Activated CD4-positive, alpha-beta T cell treated with anti-CD3 and anti-CD28 coated beads, Interleukin-2, amount 10 ng/mL, durations not matched to agents 7 days and 5 days (primary cell): ENCODE data around the gene SELENOI. TPM values are rescaled to one million over a fixed set of nuclear protein-coding genes. Genes with fewer than 3 reads are reported as not detected.

Experiments
- CTCF ChIA-PET: fragments of 350-600 bp; sonication (Branson Sonifier 250); formaldehyde crosslinking; loops from one replicate; lab custom pipeline; 2021; ENCODE audit warnings: antibody characterized with exemption; lab: Charles Lee
- POLR2A ChIA-PET: fragments of 350-600 bp; sonication (Branson Sonifier 250); formaldehyde crosslinking; loops from one replicate; lab custom pipeline; 2021; ENCODE audit warnings: antibody characterized with exemption; lab: Charles Lee
- DNase-seq: peaks from one replicate; pipeline ENCODE4 v3.0.0-alpha.2; 2020
- H3K27ac Mint-ChIP-seq: one replicate; pipeline ENCODE4 v1.8.0; 2021; ENCODE audit warnings: mild to moderate bottlenecking, moderate library complexity, mixed read lengths
- H3K27me3 Mint-ChIP-seq: one replicate; pipeline ENCODE4 v1.8.0; 2021; ENCODE audit warnings: mixed read lengths
- H3K36me3 Mint-ChIP-seq: one replicate; pipeline ENCODE4 v1.8.0; 2021; ENCODE audit warnings: low read depth, mixed read lengths
- H3K4me1 Mint-ChIP-seq: one replicate; pipeline ENCODE4 v1.8.0; 2021; ENCODE audit warnings: mixed read lengths
- H3K4me3 Mint-ChIP-seq: one replicate; pipeline ENCODE4 v1.8.0; 2021; ENCODE audit warnings: mild to moderate bottlenecking, moderate library complexity, mixed read lengths
- H3K9me3 Mint-ChIP-seq: one replicate; pipeline ENCODE4 v1.8.0; 2021; ENCODE audit warnings: mixed read lengths
- total RNA-seq, 2 experiments: library from RNA; stranded (reverse); gene quantifications; one replicate each; pipeline ENCODE4 v1.2.3, GENCODE V29; 2021

SELENOI gene
- total RNA-seq, 2 experiments from 2014 or later, result 26.9 to 29.7 TPM

GRCh38 chr2:26401739-26402541 lies 56.0 kb downstream of the SELENOI start, which contains the start of gene DRC1:
Gene DRC1, plus strand, starts transcription at chr2:26401920. Its CDS starts 70 bp downstream, at chr2:26401990.
- ChIA-PET CTCF (interaction anchor here (0.6 to 1.3 kb wide), 3 partner anchors 7 to 148 kb away, joined by 3 to 8 read pairs (median 3); no protein-coding TSS in a partner anchor), POLR2A (no interaction called here)
- H3K27me3 Mint-ChIP-seq, result peaks cover 4% of the 10 kb centered on the region
- peak within 1 kb of the TSS; percentile 25 for H3K27ac Mint-ChIP-seq
- peaks cover 10% of the 10 kb centered on the region for H3K4me1 Mint-ChIP-seq
- H3K36me3 Mint-ChIP-seq, result peaks cover under 1% of the 10 kb centered on the region
- peak; percentile 55 for DNase-seq
- peak within 1 kb of the TSS; percentile 19 for H3K4me3 Mint-ChIP-seq
- no peaks in the 10 kb centered on the region for H3K9me3 Mint-ChIP-seq

- CTCF ChIA-PET, result no interaction called here
- Mint-ChIP-seq H3K27me3 (peaks cover 10% of the 10 kb centered on the region), H3K4me3 (no peak overlapping the region)
Observed at GRCh38 chr2:26407526-26407925, 61.6 kb downstream of the SELENOI start.

GRCh38 chr2:26409785-26410184 lies 63.8 kb downstream of the SELENOI start:
- no peak for DNase-seq
- peaks cover 3% of the 10 kb centered on the region for H3K9me3 Mint-ChIP-seq
- H3K27ac Mint-ChIP-seq, result no peak overlapping the region
- peaks cover 10% of the 10 kb centered on the region for H3K27me3 Mint-ChIP-seq
- no peaks in the 10 kb centered on the region for H3K36me3 Mint-ChIP-seq
- no peak overlapping the region for H3K4me3 Mint-ChIP-seq
- ChIA-PET CTCF (interaction anchor here (0.5 to 1.8 kb wide), 4 partner anchors 8 to 330 kb away, joined by 3 to 8 read pairs (median 4); no protein-coding TSS in a partner anchor), POLR2A (no interaction called here)
- peaks cover 9% of the 10 kb centered on the region for H3K4me1 Mint-ChIP-seq

More at GRCh38 chr2:26407526-26407925, 61.6 kb downstream of the SELENOI start:
- POLR2A ChIA-PET, result no interaction called here
- Mint-ChIP-seq H3K9me3 (peaks cover 3% of the 10 kb centered on the region), H3K36me3 (no peaks in the 10 kb centered on the region), H3K4me1 (peaks cover 9% of the 10 kb centered on the region), H3K27ac (no peak overlapping the region)
- DNase-seq, result no peak

GRCh38 chr2:26410764-26411243 lies 64.9 kb downstream of the SELENOI start:
- Mint-ChIP-seq H3K4me1 (peaks cover 9% of the 10 kb centered on the region), H3K4me3 (no peak overlapping the region), H3K27ac (no peak overlapping the region), H3K27me3 (peaks cover 10% of the 10 kb centered on the region), H3K36me3 (no peaks in the 10 kb centered on the region), H3K9me3 (peaks cover 3% of the 10 kb centered on the region)
- ChIA-PET CTCF (interaction anchor here (1.0 to 1.5 kb wide), 3 partner anchors 9 to 13 kb away, joined by 3 to 4 read pairs (median 3); partner anchors contain the start of gene DRC1), POLR2A (no interaction called here)
- DNase-seq, result no peak

- peaks cover 9% of the 10 kb centered on the region for H3K4me1 Mint-ChIP-seq
- H3K27me3 Mint-ChIP-seq, result peaks cover 10% of the 10 kb centered on the region
- CTCF ChIA-PET, result interaction anchor here (1.0 to 1.5 kb wide), 3 partner anchors 10 to 14 kb away, joined by 3 to 4 read pairs (median 3); partner anchors contain the start of gene DRC1
- DNase-seq, result no peak
- H3K36me3 Mint-ChIP-seq, result no peaks in the 10 kb centered on the region
- peaks cover 3% of the 10 kb centered on the region for H3K9me3 Mint-ChIP-seq
- POLR2A ChIA-PET, result no interaction called here
- H3K27ac Mint-ChIP-seq, result no peak overlapping the region
- H3K4me3 Mint-ChIP-seq, result no peak overlapping the region
Observed at GRCh38 chr2:26411419-26411818, 65.5 kb downstream of the SELENOI start.

GRCh38 chr2:26412091-26412673 lies 66.2 kb downstream of the SELENOI start:
- peak overlapping the region; percentile 58 for H3K27ac Mint-ChIP-seq
- H3K36me3 Mint-ChIP-seq, result no peaks in the 10 kb centered on the region
- ChIA-PET CTCF (interaction anchor here (1.5 kb wide), 1 partner anchor 13 kb away, joined by 3 read pairs; no protein-coding TSS in a partner anchor), POLR2A (no interaction called here)
- peaks cover 3% of the 10 kb centered on the region for H3K9me3 Mint-ChIP-seq
- H3K4me3 Mint-ChIP-seq, result peak overlapping the region; percentile 12
- peaks cover 10% of the 10 kb centered on the region for H3K27me3 Mint-ChIP-seq
- DNase-seq, result peak; percentile 14
- H3K4me1 Mint-ChIP-seq, result peaks cover 9% of the 10 kb centered on the region

GRCh38 chr2:26414311-26414710 lies 68.4 kb downstream of the SELENOI start:
- Mint-ChIP-seq H3K36me3 (no peaks in the 10 kb centered on the region), H3K9me3 (peaks cover 3% of the 10 kb centered on the region), H3K27me3 (peaks cover 7% of the 10 kb centered on the region), H3K27ac (no peak overlapping the region), H3K4me1 (peaks cover 9% of the 10 kb centered on the region), H3K4me3 (no peak overlapping the region)
- no peak for DNase-seq
- ChIA-PET POLR2A (interaction anchor here (0.9 to 1.2 kb wide), 2 partner anchors 16 to 68 kb away, joined by 3 read pairs; partner anchors contain the start of gene ADGRF3), CTCF (interaction anchor here (0.9 kb wide), 1 partner anchor 10 kb away, joined by 3 read pairs; no protein-coding TSS in a partner anchor)

GRCh38 chr2:26421961-26422360 lies 76.0 kb downstream of the SELENOI start:
- H3K27ac Mint-ChIP-seq, result no peak overlapping the region
- H3K9me3 Mint-ChIP-seq, result no peaks in the 10 kb centered on the region
- DNase-seq, result no peak
- ChIA-PET CTCF (interaction anchor here (0.6 kb wide), 2 partner anchors 1011 to 1475 kb away, joined by 3 to 5 read pairs; no protein-coding TSS in a partner anchor), POLR2A (no interaction called here)
- H3K4me3 Mint-ChIP-seq, result no peak overlapping the region
- no peaks in the 10 kb centered on the region for H3K4me1 Mint-ChIP-seq
- H3K27me3 Mint-ChIP-seq, result peaks cover 14% of the 10 kb centered on the region
- no peaks in the 10 kb centered on the region for H3K36me3 Mint-ChIP-seq

GRCh38 chr2:26422947-26423629 lies 77.1 kb downstream of the SELENOI start:
- DNase-seq, result no peak
- Mint-ChIP-seq H3K27ac (no peak overlapping the region), H3K27me3 (peaks cover 9% of the 10 kb centered on the region), H3K36me3 (no peaks in the 10 kb centered on the region), H3K4me3 (no peak overlapping the region), H3K4me1 (no peaks in the 10 kb centered on the region), H3K9me3 (no peaks in the 10 kb centered on the region)
- ChIA-PET CTCF (interaction anchor here (0.6 kb wide), 1 partner anchor 37 kb away, joined by 5 read pairs; no protein-coding TSS in a partner anchor), POLR2A (no interaction called here)

GRCh38 chr2:26423750-26424149 lies 77.8 kb downstream of the SELENOI start:
- no peak for DNase-seq
- no peaks in the 10 kb centered on the region for H3K9me3 Mint-ChIP-seq
- ChIA-PET CTCF (interaction anchor here (0.6 to 1.3 kb wide), 2 partner anchors 9 to 36 kb away, joined by 3 to 5 read pairs; no protein-coding TSS in a partner anchor), POLR2A (no interaction called here)
- H3K4me3 Mint-ChIP-seq, result no peak overlapping the region
- H3K4me1 Mint-ChIP-seq, result no peaks in the 10 kb centered on the region
- H3K36me3 Mint-ChIP-seq, result no peaks in the 10 kb centered on the region
- no peak overlapping the region for H3K27ac Mint-ChIP-seq
- H3K27me3 Mint-ChIP-seq, result peaks cover 9% of the 10 kb centered on the region

GRCh38 chr2:26424221-26424620 lies 78.3 kb downstream of the SELENOI start:
- H3K9me3 Mint-ChIP-seq, result no peaks in the 10 kb centered on the region
- no peak for DNase-seq
- no peaks in the 10 kb centered on the region for H3K4me1 Mint-ChIP-seq
- H3K36me3 Mint-ChIP-seq, result no peaks in the 10 kb centered on the region
- H3K27me3 Mint-ChIP-seq, result peaks cover 9% of the 10 kb centered on the region
- ChIA-PET POLR2A (no interaction called here), CTCF (interaction anchor here (1.3 kb wide), 1 partner anchor 10 kb away, joined by 3 read pairs; no protein-coding TSS in a partner anchor)
- no peak overlapping the region for H3K4me3 Mint-ChIP-seq
- H3K27ac Mint-ChIP-seq, result no peak overlapping the region

- POLR2A ChIA-PET, result no interaction called here
Observed at GRCh38 chr2:26428846-26429245, 82.9 kb downstream of the SELENOI start.

More at GRCh38 chr2:26428846-26429245, 82.9 kb downstream of the SELENOI start:
- DNase-seq, result no peak
- no peaks in the 10 kb centered on the region for H3K9me3 Mint-ChIP-seq
- peaks cover 14% of the 10 kb centered on the region for H3K27me3 Mint-ChIP-seq
- CTCF ChIA-PET, result no interaction called here
- no peak overlapping the region for H3K27ac Mint-ChIP-seq
- H3K4me1 Mint-ChIP-seq, result no peaks in the 10 kb centered on the region
- no peaks in the 10 kb centered on the region for H3K36me3 Mint-ChIP-seq
- no peak overlapping the region for H3K4me3 Mint-ChIP-seq
